ENCODE measurements around the gene NOP9.

NOP9 gene

GRCh38 chr14:24299255-24300191, at the start of gene NOP9, which contains the start of gene DHRS1:
Gene NOP9 (plus strand): TSS chr14:24299850. CDS start chr14:24299955, 105 bp downstream.
Gene DHRS1 (minus strand): TSS chr14:24299780. CDS start chr14:24299106, 674 bp downstream.
- DNase-seq: peak; percentile 79

GRCh38 chr14:24250354-24250753, 49.3 kb upstream of the NOP9 start:
- no peak for DNase-seq

GRCh38 chr14:24251880-24252288, 47.8 kb upstream of the NOP9 start:
- peak; percentile 32 for DNase-seq

GRCh38 chr14:24252289-24253124, 47.1 kb upstream of the NOP9 start:
- no peak for DNase-seq

- no peak for DNase-seq
Measured at GRCh38 chr14:24253936-24254335, 45.7 kb upstream of the NOP9 start.

- no peak for DNase-seq
Measured at GRCh38 chr14:24254630-24255392, 44.8 kb upstream of the NOP9 start.

GRCh38 chr14:24255438-24255837, 44.2 kb upstream of the NOP9 start:
- no peak for DNase-seq

- DNase-seq: no peak
Measured at GRCh38 chr14:24255931-24256711, 43.5 kb upstream of the NOP9 start.

- no peak for DNase-seq
Measured at GRCh38 chr14:24256960-24257359, 42.7 kb upstream of the NOP9 start.

- no peak for DNase-seq
Measured at GRCh38 chr14:24258119-24258518, 41.5 kb upstream of the NOP9 start.

GRCh38 chr14:24258548-24259265, 40.9 kb upstream of the NOP9 start:
- DNase-seq: no peak

- no peak for DNase-seq
Measured at GRCh38 chr14:24259282-24260025, 40.2 kb upstream of the NOP9 start.

GRCh38 chr14:24260026-24260779, 39.4 kb upstream of the NOP9 start:
- no peak for DNase-seq

- no peak for DNase-seq
Measured at GRCh38 chr14:24260780-24261157, 38.9 kb upstream of the NOP9 start.

- no peak for DNase-seq
Measured at GRCh38 chr14:24261256-24261968, 38.2 kb upstream of the NOP9 start.

GRCh38 chr14:24261969-24262327, 37.7 kb upstream of the NOP9 start:
- DNase-seq: no peak

GRCh38 chr14:24262821-24263733, 36.6 kb upstream of the NOP9 start, which contains the start of gene TGM1:
Gene TGM1 (minus strand): TSS chr14:24263177. CDS start chr14:24262352, 825 bp downstream.
- no peak for DNase-seq

GRCh38 chr14:24263848-24264247, 35.8 kb upstream of the NOP9 start:
- DNase-seq: no peak
